Renal pelvis (tissue), 4 donors: ENCODE measurements around the gene IL17D. TPM values are rescaled to one million over a fixed set of nuclear protein-coding genes. Genes with fewer than 3 reads are reported as not detected.

Source experiments
- DNase-seq: peaks from one replicate; pipeline ENCODE4 v3.0.0-alpha.2; 2013
- polyA plus RNA-seq, 3 donors: library from polyadenylated mRNA; unstranded; fragments of 120-200 nt; gene quantifications; one replicate each; pipeline ENCODE4 v1.2.1, GENCODE V29; 2013; ENCODE audit not compliant: insufficient read length in 3 of 3

The IL17D gene
- polyA plus RNA-seq, 3 donors = 8.4 to 10.1 (median 8.5) TPM

- no peak for DNase-seq
These were observed 16.5 kb upstream of the IL17D start for GRCh38 chr13:20686863-20687579.

GRCh38 chr13:20689291-20689690 is 14.2 kb upstream of the IL17D start:
- no peak for DNase-seq

- no peak for DNase-seq
These were observed 11.9 kb upstream of the IL17D start for GRCh38 chr13:20691616-20692015.

- no peak for DNase-seq
These were observed 7.4 kb upstream of the IL17D start for GRCh38 chr13:20696073-20696472.

GRCh38 chr13:20699715-20700114 is 3.8 kb upstream of the IL17D start:
- no peak for DNase-seq

GRCh38 chr13:20700288-20700687 is 3.2 kb upstream of the IL17D start:
- no peak for DNase-seq

- DNase-seq = no peak
These were observed 2.0 kb upstream of the IL17D start for GRCh38 chr13:20701461-20701860.

- no peak for DNase-seq
These were observed 977 bp upstream of the IL17D start for GRCh38 chr13:20702530-20702914.

GRCh38 chr13:20703780-20704458 is 420 bp downstream of the IL17D start:
- peak; percentile 78 for DNase-seq

GRCh38 chr13:20704459-20705069 is 1.1 kb downstream of the IL17D start:
- no peak for DNase-seq

- DNase-seq = no peak
These were observed 3.2 kb downstream of the IL17D start for GRCh38 chr13:20706661-20707060.

GRCh38 chr13:20708216-20708615 is 4.7 kb downstream of the IL17D start:
- no peak for DNase-seq

GRCh38 chr13:20709369-20709768 is 5.9 kb downstream of the IL17D start:
- no peak for DNase-seq

- no peak for DNase-seq
These were observed 6.3 kb downstream of the IL17D start for GRCh38 chr13:20709782-20710181.

- no peak for DNase-seq
These were observed 8.0 kb downstream of the IL17D start for GRCh38 chr13:20711301-20712044.

GRCh38 chr13:20713014-20713376 is 9.5 kb downstream of the IL17D start:
- no peak for DNase-seq

GRCh38 chr13:20713751-20714150 is 10.3 kb downstream of the IL17D start:
- no peak for DNase-seq

- no peak for DNase-seq
These were observed 10.7 kb downstream of the IL17D start for GRCh38 chr13:20714161-20714560.

- DNase-seq = no peak
These were observed 11.2 kb downstream of the IL17D start for GRCh38 chr13:20714563-20715329.

GRCh38 chr13:20715330-20715712 is 11.8 kb downstream of the IL17D start:
- no peak for DNase-seq

- DNase-seq = no peak
These were observed 13.5 kb downstream of the IL17D start for GRCh38 chr13:20716951-20717350.
